H9 (cell line): Measurements from ENCODE around the gene SV2C. TPM values are rescaled to one million over a fixed set of nuclear protein-coding genes. Genes with fewer than 3 reads are reported as not detected.

Source experiments
- DNase-seq: peaks from one replicate; pipeline ENCODE4 v3.0.0-alpha.2; 2017
- H2AFZ ChIP-seq: one replicate; pipeline ENCODE4 v1.6.1; 2013; ENCODE audit warnings: mild to moderate bottlenecking, low read length, control low read depth, moderate library complexity
- H2AK5ac ChIP-seq: 2 replicates; pipeline ENCODE4 v1.6.1; 2013; ENCODE audit warnings: low read length, control low read depth, mixed read lengths; ENCODE audit not compliant: insufficient read length
- H2BK120ac ChIP-seq: one replicate; pipeline ENCODE4 v1.6.1; 2013; ENCODE audit warnings: low read depth, mild to moderate bottlenecking, low read length, control low read depth, inconsistent platforms; ENCODE audit not compliant: poor library complexity, severe bottlenecking
- H2BK12ac ChIP-seq: 2 replicates; pipeline ENCODE4 v1.6.1; 2013; ENCODE audit warnings: low read length, control low read depth, mixed read lengths, low read depth; ENCODE audit not compliant: insufficient read length
- H2BK15ac ChIP-seq: 2 replicates; pipeline ENCODE4 v1.6.1; 2013; ENCODE audit warnings: low read depth, low read length, control low read depth
- H2BK20ac ChIP-seq: one replicate; pipeline ENCODE4 v1.6.1; 2013; ENCODE audit warnings: low read depth, mild to moderate bottlenecking, low read length, control low read depth, inconsistent platforms; ENCODE audit not compliant: poor library complexity, severe bottlenecking
- H2BK5ac ChIP-seq: 2 replicates; pipeline ENCODE4 v1.6.1; 2013; ENCODE audit warnings: low read length, control low read depth, mixed read lengths; ENCODE audit not compliant: insufficient read length
- H3K14ac ChIP-seq: 2 replicates; pipeline ENCODE4 v1.6.1; 2013; ENCODE audit warnings: low read length, control low read depth; ENCODE audit not compliant: insufficient read depth
- H3K18ac ChIP-seq: 2 replicates; pipeline ENCODE4 v1.6.1; 2013; ENCODE audit warnings: low read depth, mild to moderate bottlenecking, mixed read lengths, low read length, control low read depth; ENCODE audit not compliant: insufficient read length
- H3K23ac ChIP-seq: 2 replicates; pipeline ENCODE4 v1.6.1; 2013; ENCODE audit warnings: low read length, control low read depth, mixed read lengths, low read depth; ENCODE audit not compliant: insufficient read length
- H3K23me2 ChIP-seq: 2 replicates; pipeline ENCODE4 v1.6.1; 2013; ENCODE audit warnings: low read depth, mild to moderate bottlenecking, mixed read lengths, low read length, control low read depth; ENCODE audit not compliant: insufficient read length, poor library complexity, severe bottlenecking
- H3K27ac ChIP-seq: 2 replicates; pipeline ENCODE4 v1.5.1; 2013; ENCODE audit warnings: low read length, control low read depth, mixed read lengths, low read depth; ENCODE audit not compliant: insufficient read length
- H3K27me3 ChIP-seq: 2 replicates; pipeline ENCODE4 v1.6.1; 2013; ENCODE audit warnings: low read length, control low read depth, inconsistent platforms; ENCODE audit not compliant: insufficient read depth
- H3K4ac ChIP-seq: 2 replicates; pipeline ENCODE4 v1.6.1; 2013; ENCODE audit warnings: low read depth, mild to moderate bottlenecking, control low read depth, inconsistent platforms, low read length, moderate library complexity
- H3K4me1 ChIP-seq: 2 replicates; pipeline ENCODE4 v1.6.1; 2013; ENCODE audit warnings: low read length, control low read depth, inconsistent platforms; ENCODE audit not compliant: insufficient read depth
- H3K4me2 ChIP-seq: 2 replicates; pipeline ENCODE4 v1.6.1; 2013; ENCODE audit warnings: low read length, control low read depth, mixed read lengths; ENCODE audit not compliant: insufficient read length, insufficient read depth
- H3K56ac ChIP-seq: 2 replicates; pipeline ENCODE4 v1.6.1; 2013; ENCODE audit warnings: low read depth, mild to moderate bottlenecking, mixed read lengths, low read length, control low read depth; ENCODE audit not compliant: insufficient read length
- H3K79me1 ChIP-seq: 2 replicates; pipeline ENCODE4 v1.6.1; 2013; ENCODE audit warnings: low read depth, mild to moderate bottlenecking, moderate library complexity, low read length, control low read depth, inconsistent platforms; ENCODE audit not compliant: insufficient read depth, poor library complexity, severe bottlenecking
- H3K79me2 ChIP-seq: 2 replicates; pipeline ENCODE4 v1.6.1; 2013; ENCODE audit warnings: low read length, control low read depth, inconsistent platforms; ENCODE audit not compliant: insufficient read depth
- H3K9ac ChIP-seq: 2 replicates; pipeline ENCODE4 v1.6.1; 2013; ENCODE audit warnings: low read length, control low read depth, mixed read lengths; ENCODE audit not compliant: insufficient read length; ENCODE audit errors: extremely low read depth
- H3K9me3 ChIP-seq: one replicate; pipeline ENCODE4 v1.6.1; 2013; ENCODE audit warnings: low read depth, low read length, inconsistent platforms; ENCODE audit not compliant: control insufficient read depth
- H3T11ph ChIP-seq: one replicate; pipeline ENCODE4 v1.6.1; 2013; ENCODE audit warnings: mild to moderate bottlenecking, low read length, control low read depth, inconsistent platforms
- H4K20me1 ChIP-seq: one replicate; pipeline ENCODE4 v1.6.1; 2013; ENCODE audit not compliant: control insufficient read depth, insufficient read length, insufficient read depth
- H4K5ac ChIP-seq: 2 replicates; pipeline ENCODE4 v1.6.1; 2013; ENCODE audit warnings: low read depth, mild to moderate bottlenecking, mixed read lengths, low read length, control low read depth; ENCODE audit not compliant: insufficient read length
- H4K8ac ChIP-seq: replicated peaks from 2 replicates; pipeline ENCODE4 v1.6.1; 2013; ENCODE audit warnings: low read length, control low read depth, mixed read lengths, low read depth; ENCODE audit not compliant: insufficient read length
- H4K91ac ChIP-seq: 2 replicates; pipeline ENCODE4 v1.6.1; 2013; ENCODE audit warnings: low read depth, mild to moderate bottlenecking, moderate library complexity, mixed read lengths, low read length, control low read depth; ENCODE audit not compliant: insufficient read length
- H3K27ac Mint-ChIP-seq, 3 experiments: 2 replicates in 2 of 3; 3 replicates in 1 of 3; pipeline ENCODE4 v1.8.0; 2020 to 2021; ENCODE audit warnings: mixed read lengths in 3 of 3, mild to moderate bottlenecking in 1 of 3, moderate library complexity in 1 of 3
- H3K27me3 Mint-ChIP-seq: 2 replicates; pipeline ENCODE4 v1.8.0; 2021; ENCODE audit warnings: low read depth, mild to moderate bottlenecking, moderate library complexity, mixed read lengths
- H3K36me3 Mint-ChIP-seq, 3 experiments: 2 replicates in 2 of 3; 3 replicates in 1 of 3; pipeline ENCODE4 v1.8.0; 2020 to 2021; ENCODE audit warnings: low read depth in 3 of 3, mixed read lengths in 3 of 3; ENCODE audit not compliant: insufficient read depth in 1 of 3
- H3K4me1 Mint-ChIP-seq, 2 experiments: 2 replicates each; pipeline ENCODE4 v1.8.0; 2020; ENCODE audit warnings: mixed read lengths in 2 of 2
- H3K4me3 Mint-ChIP-seq, 2 experiments: 2 replicates in 1 of 2; 3 replicates in 1 of 2; pipeline ENCODE4 v1.8.0; 2020 to 2021; ENCODE audit warnings: mild to moderate bottlenecking in 2 of 2, mixed read lengths in 2 of 2, moderate library complexity in 1 of 2
- H3K9me3 Mint-ChIP-seq, 2 experiments: 2 replicates in 1 of 2; 3 replicates in 1 of 2; pipeline ENCODE4 v1.8.0; 2020; ENCODE audit warnings: mild to moderate bottlenecking in 2 of 2, mixed read lengths in 2 of 2, moderate library complexity in 1 of 2
- WGBS: extraction: QIAGEN DNeasy Blood & Tissue Kit; methylation state at CpG from one replicate; pipeline ENCODE4 v1.1.7; 2013; ENCODE audit warnings: missing lambda C conversion rate, low lambda C conversion rate, mixed read lengths; ENCODE audit not compliant: insufficient read length; ENCODE audit errors: extremely low coverage; 5-methylcytosine and 5-hydroxymethylcytosine counted together
- total RNA-seq: library from RNA; stranded (reverse); gene quantifications from 2 replicates; pipeline ENCODE4 v1.2.1, GENCODE V29; 2021
- TF ChIP-seq, protein P1 (sequence below): fragments of 200-600 bp; sonication (generic); conservative IDR thresholded peaks from 3 replicates; pipeline ENCODE4 v1.8.0; 2021; ENCODE audit warnings: antibody characterized with exemption, mild to moderate bottlenecking

The SV2C gene
- total RNA-seq, 1 experiment from 2014 or later, result 0.09 TPM

DNA sequence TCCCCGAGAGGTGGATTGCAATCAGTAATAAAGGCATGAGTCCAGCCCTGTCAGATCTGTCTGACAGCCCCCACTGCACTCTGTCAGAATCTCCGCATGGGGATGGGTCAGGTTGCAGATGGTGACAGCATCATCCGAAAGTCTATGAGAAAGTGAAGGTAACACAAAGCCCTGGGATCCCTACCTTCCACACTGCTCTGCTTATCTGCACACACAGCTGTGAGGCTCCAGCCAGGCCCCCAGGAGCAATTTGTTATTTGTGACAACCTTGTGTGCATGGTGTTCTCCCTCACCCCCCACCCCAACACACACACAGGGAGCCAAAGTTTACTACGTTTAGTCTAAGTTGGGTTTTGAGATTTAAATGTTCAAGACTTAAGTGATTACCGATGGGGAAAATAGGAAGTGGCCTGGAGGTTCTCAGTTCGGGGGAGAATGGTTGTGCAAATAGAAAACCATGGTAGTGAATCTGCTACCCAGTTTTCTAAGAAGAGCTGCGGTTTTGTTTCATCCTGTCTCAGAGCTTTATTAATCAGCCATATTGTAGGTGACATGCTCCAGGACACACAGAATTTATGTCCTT lies 92.7 kb downstream of the SV2C start:
- H3K4me3 Mint-ChIP-seq, result no peak overlapping the region
- DNase-seq, result no peak

More for the DNA sequence above, 92.7 kb downstream of the SV2C start:
- Mint-ChIP-seq H3K27me3 (no peaks in the 10 kb centered on the region), H3K9me3 (0 out of 5 replicates have a peak, but pooled peaks cover 0 to 7% of the 10 kb centered on the region in 2 experiments), H3K27ac (peak overlapping the region in 1 of 3 experiments; percentile 25; a peak in 2 of 7 replicates), H3K4me1 (peaks cover 10 to 14% of the 10 kb centered on the region in 2 experiments), H3K36me3 (no peaks in the 10 kb centered on the region; a peak in 1 of 7 replicates)
- no peak overlapping the region for H3K4me2 ChIP-seq
- H3K79me2 ChIP-seq, result no peaks in the 10 kb centered on the region
- no peak overlapping the region for H4K5ac ChIP-seq
- no peak overlapping the region for H3K56ac ChIP-seq
- no peak overlapping the region for H2AFZ ChIP-seq
- H3K4ac ChIP-seq, result no peak overlapping the region
- no peak overlapping the region for H4K91ac ChIP-seq
- no peak overlapping the region for H3K14ac ChIP-seq
- no peaks in the 10 kb centered on the region for H3K27me3 ChIP-seq
- no peaks in the 10 kb centered on the region for H3K4me1 ChIP-seq
- WGBS, result no CpG with 5 or more reads among the region's 7 CpGs
- H2BK20ac ChIP-seq, result no peak overlapping the region
- H4K20me1 ChIP-seq, result no peaks in the 10 kb centered on the region
- H2AK5ac ChIP-seq, result no peak overlapping the region
- no peak overlapping the region for H2BK12ac ChIP-seq
- H3T11ph ChIP-seq, result no peak overlapping the region
- no peak overlapping the region for H3K9ac ChIP-seq
- no peak overlapping the region for H3K18ac ChIP-seq
- H3K79me1 ChIP-seq, result no peaks in the 10 kb centered on the region
- no peak overlapping the region for H2BK120ac ChIP-seq
- H3K23ac ChIP-seq, result no peak overlapping the region
- H2BK15ac ChIP-seq, result no peak overlapping the region
- no peaks in the 10 kb centered on the region for H3K23me2 ChIP-seq
- no peak overlapping the region for H4K8ac ChIP-seq
- TF ChIP-seq, protein P1, sequence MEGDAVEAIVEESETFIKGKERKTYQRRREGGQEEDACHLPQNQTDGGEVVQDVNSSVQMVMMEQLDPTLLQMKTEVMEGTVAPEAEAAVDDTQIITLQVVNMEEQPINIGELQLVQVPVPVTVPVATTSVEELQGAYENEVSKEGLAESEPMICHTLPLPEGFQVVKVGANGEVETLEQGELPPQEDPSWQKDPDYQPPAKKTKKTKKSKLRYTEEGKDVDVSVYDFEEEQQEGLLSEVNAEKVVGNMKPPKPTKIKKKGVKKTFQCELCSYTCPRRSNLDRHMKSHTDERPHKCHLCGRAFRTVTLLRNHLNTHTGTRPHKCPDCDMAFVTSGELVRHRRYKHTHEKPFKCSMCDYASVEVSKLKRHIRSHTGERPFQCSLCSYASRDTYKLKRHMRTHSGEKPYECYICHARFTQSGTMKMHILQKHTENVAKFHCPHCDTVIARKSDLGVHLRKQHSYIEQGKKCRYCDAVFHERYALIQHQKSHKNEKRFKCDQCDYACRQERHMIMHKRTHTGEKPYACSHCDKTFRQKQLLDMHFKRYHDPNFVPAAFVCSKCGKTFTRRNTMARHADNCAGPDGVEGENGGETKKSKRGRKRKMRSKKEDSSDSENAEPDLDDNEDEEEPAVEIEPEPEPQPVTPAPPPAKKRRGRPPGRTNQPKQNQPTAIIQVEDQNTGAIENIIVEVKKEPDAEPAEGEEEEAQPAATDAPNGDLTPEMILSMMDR, result no peak
- H3K9me3 ChIP-seq, result no peaks in the 10 kb centered on the region
- no peak overlapping the region for H2BK5ac ChIP-seq
- H3K27ac ChIP-seq, result no peak overlapping the region
